Pancreas (tissue), 10 donors: Measurements from ENCODE around the gene PC. TPM values are rescaled to one million over a fixed set of nuclear protein-coding genes. Genes with fewer than 3 reads are reported as not detected.

Source experiments
- ATAC-seq, 4 donors: fragments of 200-7000 bp; cut with Tn5 transposase; one replicate each; pipeline versions ENCODE4 v1.8.0 to v1.9.1; 2020; ENCODE audit warnings: mild to moderate bottlenecking in 4 of 4, moderate library complexity in 4 of 4
- DNase-seq, 6 donors: peaks; one replicate each; pipeline ENCODE4 v3.0.0-alpha.2; 2020
- FAIRE-seq: peaks from 2 replicates; lab custom pipeline; 2012; peaks lifted over from hg19 to GRCh38; lab: Jason Lieb, UNC
- H3K27ac ChIP-seq, 4 donors: fragments of 200-600 bp; sonication (generic); 1 replicate in 3 of 4; 2 replicates in 1 of 4; pipeline versions ENCODE4 v1.5.0 to v1.8.0; 2020
- H3K27me3 ChIP-seq, 4 donors: fragments of 200-600 bp; one replicate each; pipeline ENCODE4 v1.8.0; 2021
- H3K36me3 ChIP-seq, 3 donors: fragments of 200-600 bp; sonication (generic) in 1 of 3; one replicate each; pipeline versions ENCODE4 v1.5.0 to v1.8.0; 2020 to 2021
- H3K4me1 ChIP-seq, 3 donors: fragments of 200-600 bp; one replicate each; pipeline ENCODE4 v1.8.0; 2021
- H3K4me3 ChIP-seq, 4 donors: fragments of 200-600 bp; sonication (generic) in 2 of 4; one replicate each; pipeline versions ENCODE4 v1.5.0 to v1.8.0; 2020 to 2021
- H3K9me3 ChIP-seq, 4 donors: fragments of 200-600 bp; one replicate each; pipeline ENCODE4 v1.8.0; 2021
- WGBS, 2 donors: extraction: QIAGEN DNeasy Blood & Tissue Kit; methylation state at CpG; one replicate each; pipeline ENCODE4 v1.1.7; 2013; 5-methylcytosine and 5-hydroxymethylcytosine counted together
- intact Hi-C, 3 donors: fragments of 100-400 bp; cut with DNase I; formaldehyde crosslinking; loops; one replicate each; pipeline versions ENCODE4 v1.11.1 to v1.14.2; 2022
- polyA plus RNA-seq, 2 donors: library from polyadenylated mRNA; stranded (reverse); fragments of 200-250 nt; gene quantifications; one replicate each; pipeline ENCODE4 v1.2.3, GENCODE V29; 2013
- total RNA-seq, 6 donors: library from RNA; stranded (reverse); fragmentation: NEBNext Ultra II Directional in 4 of 6; extraction: Animal tissue kit (Norgen Biotek cat#: 25700) in 4 of 6; gene quantifications; one replicate each; pipeline versions ENCODE4 v1.2.1 to v1.2.4, GENCODE V29; 2021 to 2023
- TF ChIP-seq, protein P1 (sequence below), 4 donors: fragments of 200-600 bp; sonication (generic) in 3 of 4; IDR thresholded peaks; one replicate each; pipeline versions ENCODE4 v1.5.0 to v1.8.0; 2021; ENCODE audit warnings: antibody characterized with exemption in 4 of 4
- donor health status: healthy with polysubstance abuse.
- donor health status: DM: no; HTN: no; CAD: no; lungs with moderate emphysema.
- donor health status: DM: no; HTN: no; CAD: no.
- donor health status: control.
- donor health status: control.
- donor health status: Bipolar disorder and iron deficiency.
- donor health status: DM: yes; HTN: yes; CAD: no.
- donor health status: DM: no; HTN: no; CAD: no.
- donor health status: DM: no; HTN: no; CAD: no.
- donor health status: DM: yes; HTN: yes; CAD: no.

Gene PC
- total and polyA plus RNA-seq, 8 donors: 4.1 to 16.0 (median 10.4) TPM

DNA sequence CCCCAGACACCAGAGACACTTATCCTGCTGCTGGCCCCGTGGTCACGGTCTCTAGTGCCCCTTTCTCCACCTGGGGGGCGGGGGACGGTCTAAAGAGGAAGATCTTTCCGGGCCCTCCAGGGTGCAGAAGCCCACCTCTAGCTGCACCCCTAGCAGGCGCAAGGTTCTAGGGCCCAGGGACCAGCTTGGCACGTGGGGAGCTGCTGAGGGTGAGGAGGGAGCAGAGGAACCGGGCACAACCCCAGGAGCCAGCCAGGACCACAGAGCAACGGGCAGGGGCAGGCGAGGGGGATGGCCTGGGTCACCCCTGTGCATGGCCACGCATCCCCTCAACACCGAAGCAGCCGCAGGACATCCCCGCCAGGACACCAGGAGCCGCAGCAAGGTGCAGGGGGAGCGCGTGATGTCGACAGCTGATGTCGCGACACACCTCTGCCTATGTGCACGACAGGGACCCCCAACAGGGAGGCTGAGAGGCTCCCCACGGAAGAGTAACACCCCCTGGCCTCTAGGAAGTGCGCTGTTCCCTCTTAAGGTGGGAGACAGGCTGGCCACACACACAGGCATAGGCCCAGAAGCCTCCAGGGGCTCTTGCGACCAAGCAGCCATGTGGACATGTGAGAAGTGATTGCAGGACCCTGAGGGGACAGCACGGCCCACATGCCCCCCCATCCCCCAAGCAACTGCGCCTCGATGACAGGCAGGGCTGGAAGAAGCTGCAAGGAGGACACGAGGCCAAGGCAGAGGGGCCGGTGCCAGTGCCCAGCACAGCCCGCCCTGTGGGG, 96.2 kb downstream of the PC start:
- no peak for ATAC-seq

DNA sequence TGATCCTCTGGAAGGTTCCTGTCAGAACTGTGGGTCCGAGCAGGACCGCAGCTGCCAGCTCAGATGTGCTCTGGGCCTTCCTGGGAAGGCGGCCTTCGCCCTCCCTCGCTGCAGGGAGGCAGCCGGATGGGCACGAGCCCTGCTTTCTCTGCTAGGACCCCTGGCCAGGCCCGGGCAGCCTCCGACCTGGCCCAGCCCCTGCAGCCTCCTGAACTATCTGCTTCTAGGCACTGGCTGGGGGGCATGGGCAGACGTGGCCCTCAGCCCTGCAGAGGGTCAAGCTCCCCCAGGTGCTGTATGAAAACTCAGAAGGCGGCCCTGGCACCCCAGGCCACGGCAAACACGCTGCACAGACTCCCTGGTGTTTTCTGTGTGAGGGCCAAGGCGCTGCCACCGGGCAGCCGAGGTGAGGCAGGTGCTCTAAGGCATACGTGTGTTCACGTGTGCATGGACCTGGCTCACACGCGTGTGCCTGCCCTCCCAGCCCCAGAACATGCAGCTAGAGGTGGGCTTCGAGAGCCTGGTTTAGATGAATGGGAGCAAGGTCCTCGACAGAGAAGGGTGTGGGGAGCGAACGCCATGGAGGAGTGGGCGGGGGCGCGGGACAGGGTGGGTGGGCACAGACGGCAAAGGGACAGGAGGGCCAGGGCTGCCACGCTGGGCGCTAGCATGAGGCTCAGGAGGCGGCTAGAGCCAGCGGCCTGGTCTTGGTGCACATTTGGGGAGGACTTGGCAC, 97.0 kb downstream of the PC start:
- FAIRE-seq (no peak), ATAC-seq (no peak), DNase-seq (peak in 1 of 6 donors; percentile 45)
- Histone ChIP-seq H3K4me3 (no peak overlapping the region), H3K9me3 (no peaks in the 10 kb centered on the region), H3K4me1 (no peaks in the 10 kb centered on the region), H3K36me3 (no peaks in the 10 kb centered on the region), H3K27ac (no peak overlapping the region), H3K27me3 (no peaks in the 10 kb centered on the region)
- TF ChIP-seq, protein P1, sequence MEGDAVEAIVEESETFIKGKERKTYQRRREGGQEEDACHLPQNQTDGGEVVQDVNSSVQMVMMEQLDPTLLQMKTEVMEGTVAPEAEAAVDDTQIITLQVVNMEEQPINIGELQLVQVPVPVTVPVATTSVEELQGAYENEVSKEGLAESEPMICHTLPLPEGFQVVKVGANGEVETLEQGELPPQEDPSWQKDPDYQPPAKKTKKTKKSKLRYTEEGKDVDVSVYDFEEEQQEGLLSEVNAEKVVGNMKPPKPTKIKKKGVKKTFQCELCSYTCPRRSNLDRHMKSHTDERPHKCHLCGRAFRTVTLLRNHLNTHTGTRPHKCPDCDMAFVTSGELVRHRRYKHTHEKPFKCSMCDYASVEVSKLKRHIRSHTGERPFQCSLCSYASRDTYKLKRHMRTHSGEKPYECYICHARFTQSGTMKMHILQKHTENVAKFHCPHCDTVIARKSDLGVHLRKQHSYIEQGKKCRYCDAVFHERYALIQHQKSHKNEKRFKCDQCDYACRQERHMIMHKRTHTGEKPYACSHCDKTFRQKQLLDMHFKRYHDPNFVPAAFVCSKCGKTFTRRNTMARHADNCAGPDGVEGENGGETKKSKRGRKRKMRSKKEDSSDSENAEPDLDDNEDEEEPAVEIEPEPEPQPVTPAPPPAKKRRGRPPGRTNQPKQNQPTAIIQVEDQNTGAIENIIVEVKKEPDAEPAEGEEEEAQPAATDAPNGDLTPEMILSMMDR (IDR thresholded peaks at IDR 0.05): no peak
- intact Hi-C loops: no loop called here
- 90% methylated on average over 32 of the region's 32 CpGs for WGBS, 2 donors

More for the DNA sequence above, 96.2 kb downstream of the PC start:
- DNase-seq (peak in 1 of 6 donors; percentile 48), FAIRE-seq (no peak)
- WGBS, 2 donors: 91 to 94% methylated on average over 29 to 30 of the region's 30 CpGs
- no peaks in the 10 kb centered on the region for H3K36me3 ChIP-seq
- H3K4me1 ChIP-seq: no peaks in the 10 kb centered on the region
- intact Hi-C loops: no loop called here
- H3K9me3 ChIP-seq: no peaks in the 10 kb centered on the region
- TF ChIP-seq, protein P1 (IDR thresholded peaks at IDR 0.05): no peak
- no peaks in the 10 kb centered on the region for H3K27me3 ChIP-seq
- H3K27ac ChIP-seq: no peak overlapping the region
- H3K4me3 ChIP-seq: no peak overlapping the region

DNA sequence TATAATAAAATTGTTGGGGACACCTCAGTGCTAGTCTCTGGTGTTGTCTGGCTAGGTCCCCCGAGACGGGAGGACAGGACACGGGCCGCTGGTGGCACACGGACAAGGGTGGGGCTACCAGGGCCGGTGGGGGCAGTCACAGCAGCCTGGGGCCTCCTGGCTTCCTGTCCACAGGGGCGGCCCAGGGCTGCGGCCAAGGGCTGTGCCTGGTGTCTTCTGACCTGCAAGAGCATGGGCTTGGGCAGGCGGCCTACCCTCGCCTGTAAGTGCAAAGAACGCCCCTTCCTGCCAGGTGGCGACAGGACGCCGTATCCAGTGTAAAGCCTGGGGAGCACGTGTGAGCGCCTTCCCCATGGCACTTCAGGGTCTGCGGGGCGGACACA, 97.7 kb downstream of the PC start:
- WGBS, 2 donors: 87 to 92% methylated on average over 17 to 18 of the region's 18 CpGs
- intact Hi-C loops: no loop called here
- Histone ChIP-seq H3K27ac (no peak overlapping the region), H3K9me3 (no peaks in the 10 kb centered on the region), H3K4me3 (no peak overlapping the region), H3K36me3 (no peaks in the 10 kb centered on the region), H3K27me3 (no peaks in the 10 kb centered on the region), H3K4me1 (peaks cover 0 to 3% (median 2%) of the 10 kb centered on the region in 3 donors)
- ATAC-seq (no peak), DNase-seq (peak in 1 of 6 donors; percentile 73), FAIRE-seq (no peak)
- TF ChIP-seq, protein P1 (IDR thresholded peaks at IDR 0.05): no peak

DNA sequence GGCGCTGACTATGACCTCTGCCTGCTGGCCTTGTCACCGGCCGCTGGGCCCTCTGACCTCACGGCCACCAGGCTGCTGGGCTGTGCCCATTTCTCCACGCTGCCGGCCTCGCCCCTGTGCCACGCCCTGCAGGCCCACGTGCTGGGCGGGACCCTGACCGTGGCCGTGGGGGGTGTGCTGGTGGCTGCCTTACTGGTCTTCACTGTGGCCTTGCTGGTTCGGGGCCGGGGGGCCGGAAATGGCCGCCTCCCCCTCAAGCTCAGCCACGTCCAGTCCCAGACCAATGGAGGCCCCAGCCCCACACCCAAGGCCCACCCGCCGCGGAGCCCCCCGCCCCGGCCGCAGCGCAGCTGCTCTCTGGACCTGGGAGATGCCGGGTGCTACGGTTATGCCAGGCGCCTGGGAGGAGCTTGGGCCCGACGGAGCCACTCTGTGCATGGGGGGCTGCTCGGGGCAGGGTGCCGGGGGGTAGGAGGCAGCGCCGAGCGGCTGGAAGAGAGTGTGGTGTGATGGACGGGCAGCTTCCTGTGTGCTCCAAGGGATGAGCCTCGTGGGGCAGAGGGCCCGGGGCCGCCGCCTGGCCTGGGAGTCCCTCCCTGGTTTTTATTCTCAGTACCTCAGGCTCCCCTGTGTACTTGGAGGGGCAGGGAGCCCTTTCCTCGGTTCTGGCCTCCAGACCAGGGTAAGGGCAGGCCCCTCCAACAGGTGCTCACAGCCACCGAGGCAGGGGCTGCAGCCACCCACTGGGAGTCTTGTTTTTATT, 98.3 kb downstream of the PC start:
- ATAC-seq (no peak), DNase-seq (peak in 1 of 6 donors; percentile 70), FAIRE-seq (no peak)
- intact Hi-C loops: no loop called here
- Histone ChIP-seq H3K4me1 (peaks cover 0 to 6% (median 5%) of the 10 kb centered on the region in 3 donors), H3K4me3 (no peak overlapping the region), H3K27me3 (no peaks in the 10 kb centered on the region), H3K27ac (no peak overlapping the region), H3K9me3 (no peaks in the 10 kb centered on the region), H3K36me3 (no peaks in the 10 kb centered on the region)
- WGBS, 2 donors: 89 to 92% methylated on average over 40 to 41 of the region's 41 CpGs
- TF ChIP-seq, protein P1 (IDR thresholded peaks at IDR 0.05): no peak
